Testis (tissue), 3 donors: ENCODE measurements around the gene TMEM201. TPM values are rescaled to one million over a fixed set of nuclear protein-coding genes. Genes with fewer than 3 reads are reported as not detected.

Experiments used
- DNase-seq: peaks from one replicate; pipeline ENCODE4 v3.0.0-alpha.2; 2019
- H3K27ac ChIP-seq, 2 donors: fragments of 200-600 bp; sonication (generic); one replicate each; pipeline ENCODE4 v1.5.1; 2019
- H3K27me3 ChIP-seq: fragments of 200-600 bp; sonication (generic); one replicate; pipeline ENCODE4 v1.5.1; 2019
- H3K36me3 ChIP-seq: fragments of 200-600 bp; sonication (generic); one replicate; pipeline ENCODE4 v1.5.1; 2017; ENCODE audit warnings: low read depth; ENCODE audit errors: missing control alignments
- H3K4me1 ChIP-seq: fragments of 200-600 bp; sonication (generic); one replicate; pipeline ENCODE4 v1.5.1; 2019
- H3K4me3 ChIP-seq, 2 donors: fragments of 200-600 bp; sonication (generic); one replicate each; pipeline ENCODE4 v1.5.1; 2017 to 2019
- H3K9me3 ChIP-seq: fragments of 200-600 bp; sonication (generic); one replicate; pipeline ENCODE4 v1.5.1; 2017
- POLR2A ChIP-seq: fragments of 450-650 bp; IDR thresholded peaks from one replicate; pipeline ENCODE4 v1.6.1; 2017; ENCODE audit warnings: antibody characterized with exemption, mild to moderate bottlenecking, moderate library complexity
- WGBS, 2 donors: methylation state at CpG; one replicate each; pipeline ENCODE4 v1.1.5; 2018; 5-methylcytosine and 5-hydroxymethylcytosine counted together
- intact Hi-C: fragments of 100-400 bp; cut with DNase I; formaldehyde crosslinking; loops from one replicate; pipeline ENCODE4 v1.15.1; 2023; ENCODE audit warnings: low total_unique reads
- polyA plus RNA-seq: library from polyadenylated mRNA; stranded (reverse); fragments of 350-450 nt; fragmentation: Illumina TruSeq; extraction: RNeasy Lipid Tissue Mini Kit (QIAGEN cat#74804); gene quantifications from one replicate; pipeline ENCODE4 v1.2.3, GENCODE V29; 2014; ENCODE audit warnings: low read depth, low replicate concordance; ENCODE audit not compliant: insufficient read depth
- total RNA-seq, 2 donors: library from RNA; depleted of rRNA; stranded (reverse); fragments of >200 nt; gene quantifications; one replicate each; pipeline ENCODE4 v1.2.3, GENCODE V29; 2016
- TF ChIP-seq, protein P1 (sequence below), 3 experiments: fragments of 450-650 bp in 2 of 3; fragments of 200-600 bp in 1 of 3; sonication (generic) in 1 of 3; IDR thresholded peaks; one replicate each; pipeline ENCODE4 v1.5.1; 2016 to 2019; ENCODE audit warnings: antibody characterized with exemption in 3 of 3, mild to moderate bottlenecking in 2 of 3, moderate library complexity in 1 of 3

TMEM201 gene
- total and polyA plus RNA-seq, 3 donors from 2014 or later, result 26.6 to 36.2 (median 35.8) TPM

DNA sequence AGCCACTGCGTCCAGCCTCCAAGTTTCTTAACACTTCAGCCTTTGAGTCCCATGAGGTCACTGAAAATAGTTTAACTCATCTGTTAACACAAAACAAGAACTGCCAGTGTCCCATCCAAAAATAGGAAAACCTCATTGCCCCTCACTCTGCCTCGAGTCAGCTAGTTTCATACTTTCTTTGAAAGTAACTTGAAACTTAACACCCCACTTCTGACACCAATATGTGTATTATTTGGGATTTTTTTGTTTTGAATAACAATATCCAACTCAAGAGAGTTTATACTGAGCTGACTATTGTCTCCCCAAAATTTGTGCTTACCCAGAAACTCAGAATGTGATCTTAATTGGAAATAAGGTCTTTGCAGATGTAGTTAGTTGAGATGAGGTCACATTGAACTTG lies 45.9 kb downstream of the TMEM201 start:
- 83 to 88% methylated on average over 2 of the region's 2 CpGs for WGBS, 2 donors
- DNase-seq, result no peak
- TF ChIP-seq, protein P1, sequence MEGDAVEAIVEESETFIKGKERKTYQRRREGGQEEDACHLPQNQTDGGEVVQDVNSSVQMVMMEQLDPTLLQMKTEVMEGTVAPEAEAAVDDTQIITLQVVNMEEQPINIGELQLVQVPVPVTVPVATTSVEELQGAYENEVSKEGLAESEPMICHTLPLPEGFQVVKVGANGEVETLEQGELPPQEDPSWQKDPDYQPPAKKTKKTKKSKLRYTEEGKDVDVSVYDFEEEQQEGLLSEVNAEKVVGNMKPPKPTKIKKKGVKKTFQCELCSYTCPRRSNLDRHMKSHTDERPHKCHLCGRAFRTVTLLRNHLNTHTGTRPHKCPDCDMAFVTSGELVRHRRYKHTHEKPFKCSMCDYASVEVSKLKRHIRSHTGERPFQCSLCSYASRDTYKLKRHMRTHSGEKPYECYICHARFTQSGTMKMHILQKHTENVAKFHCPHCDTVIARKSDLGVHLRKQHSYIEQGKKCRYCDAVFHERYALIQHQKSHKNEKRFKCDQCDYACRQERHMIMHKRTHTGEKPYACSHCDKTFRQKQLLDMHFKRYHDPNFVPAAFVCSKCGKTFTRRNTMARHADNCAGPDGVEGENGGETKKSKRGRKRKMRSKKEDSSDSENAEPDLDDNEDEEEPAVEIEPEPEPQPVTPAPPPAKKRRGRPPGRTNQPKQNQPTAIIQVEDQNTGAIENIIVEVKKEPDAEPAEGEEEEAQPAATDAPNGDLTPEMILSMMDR (IDR thresholded peaks at IDR 0.05), result no peak
- TF ChIP-seq POLR2A, result no peak
- H3K9me3 ChIP-seq, result no peaks in the 10 kb centered on the region
- no peaks in the 10 kb centered on the region for H3K4me1 ChIP-seq
- intact Hi-C loops, result no loop called here
- no peak overlapping the region for H3K27ac ChIP-seq
- H3K27me3 ChIP-seq, result no peaks in the 10 kb centered on the region
- H3K4me3 ChIP-seq, result no peak overlapping the region
- no peaks in the 10 kb centered on the region for H3K36me3 ChIP-seq

GRCh38 chr1:9639227-9639626 lies 50.5 kb downstream of the TMEM201 start:
- no peak overlapping the region for H3K4me3 ChIP-seq
- DNase-seq, result no peak
- no peaks in the 10 kb centered on the region for H3K9me3 ChIP-seq
- no peaks in the 10 kb centered on the region for H3K36me3 ChIP-seq
- H3K27ac ChIP-seq, result no peak overlapping the region
- H3K27me3 ChIP-seq, result no peaks in the 10 kb centered on the region
- WGBS, 2 donors, result 67 to 79% methylated on average over 6 of the region's 6 CpGs
- H3K4me1 ChIP-seq, result no peaks in the 10 kb centered on the region
- TF ChIP-seq, protein P1 (IDR thresholded peaks at IDR 0.05), result no peak
- TF ChIP-seq POLR2A, result no peak
- intact Hi-C loops, result no loop called here

DNA sequence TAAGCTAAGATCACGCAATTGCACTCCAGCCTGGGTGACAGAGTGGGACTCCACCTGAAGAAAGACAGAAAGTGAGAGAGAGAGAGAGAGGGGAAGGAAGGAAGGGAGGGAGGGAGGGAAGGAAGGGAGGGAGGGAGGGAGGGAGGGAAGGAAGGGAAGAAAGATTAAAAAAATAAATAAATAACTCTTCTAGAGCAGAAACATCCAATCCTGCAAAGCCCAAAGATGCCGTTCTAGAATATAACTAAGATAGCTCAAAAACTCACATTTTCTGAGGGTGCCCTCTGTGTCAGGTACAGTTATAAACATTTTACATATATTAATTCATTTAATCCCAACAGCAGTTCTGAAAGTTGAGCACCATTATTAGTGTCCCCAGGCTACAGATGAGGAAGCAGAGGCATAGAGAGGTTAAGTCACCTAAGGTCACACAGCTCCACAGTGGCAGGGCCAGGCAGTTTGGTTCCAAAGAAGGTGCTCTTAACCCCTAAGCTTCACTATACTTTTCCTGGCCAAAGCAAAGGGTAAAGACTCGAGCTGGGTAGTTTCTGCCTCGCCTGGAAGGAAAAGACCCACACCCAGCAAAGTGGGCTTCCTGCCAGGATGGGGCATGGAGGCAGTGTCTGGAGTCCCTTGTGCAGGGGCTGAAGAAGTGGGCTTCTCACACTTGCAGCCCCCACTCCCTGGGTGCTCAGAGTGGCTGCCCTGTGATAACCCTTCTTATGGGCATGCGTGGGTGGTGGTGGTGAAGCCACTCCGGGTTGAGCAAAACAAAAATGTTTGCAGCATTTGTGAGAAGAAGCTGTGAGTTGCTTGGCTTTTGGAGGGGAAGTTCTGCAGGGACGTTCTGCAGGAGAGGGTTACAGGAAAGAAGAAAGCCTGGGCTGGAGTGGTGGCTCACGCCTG lies 54.9 kb downstream of the TMEM201 start:
- Histone ChIP-seq H3K4me3 (no peak overlapping the region), H3K27ac (no peak overlapping the region), H3K27me3 (no peaks in the 10 kb centered on the region), H3K36me3 (no peaks in the 10 kb centered on the region), H3K4me1 (no peaks in the 10 kb centered on the region), H3K9me3 (no peaks in the 10 kb centered on the region)
- DNase-seq, result no peak
- no peak for TF ChIP-seq POLR2A
- TF ChIP-seq, protein P1 (IDR thresholded peaks at IDR 0.05), result no peak
- WGBS, 2 donors, result 63 to 68% methylated on average over 7 to 8 of the region's 8 CpGs
- intact Hi-C loops, result no loop called here

DNA sequence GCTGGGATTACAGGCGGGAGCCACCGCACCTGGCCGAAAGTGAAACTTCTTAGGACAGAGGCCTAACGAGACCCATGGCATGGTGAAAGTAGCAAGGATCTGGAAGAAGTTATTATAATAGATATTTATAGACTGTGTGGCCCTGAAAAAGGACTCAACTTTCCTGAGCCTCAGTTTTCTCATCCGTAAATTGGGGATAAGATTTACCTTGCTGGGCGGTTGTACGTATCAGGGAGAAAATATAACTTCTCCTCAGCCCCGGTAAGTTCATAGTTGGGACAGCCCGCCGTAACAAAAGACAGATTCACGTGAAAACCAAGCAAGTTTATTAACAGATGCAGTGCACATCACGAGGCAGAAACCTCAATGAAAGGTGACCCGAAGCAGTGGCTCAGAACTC lies 57.3 kb downstream of the TMEM201 start:
- DNase-seq, result no peak
- H3K4me1 ChIP-seq, result no peaks in the 10 kb centered on the region
- no peaks in the 10 kb centered on the region for H3K9me3 ChIP-seq
- intact Hi-C loops, result no loop called here
- WGBS, 2 donors, result 94 to 95% methylated on average over 13 of the region's 13 CpGs
- no peak for TF ChIP-seq POLR2A
- TF ChIP-seq, protein P1 (IDR thresholded peaks at IDR 0.05), result no peak
- no peak overlapping the region for H3K4me3 ChIP-seq
- no peaks in the 10 kb centered on the region for H3K36me3 ChIP-seq
- H3K27ac ChIP-seq, result no peak overlapping the region
- H3K27me3 ChIP-seq, result no peaks in the 10 kb centered on the region

DNA sequence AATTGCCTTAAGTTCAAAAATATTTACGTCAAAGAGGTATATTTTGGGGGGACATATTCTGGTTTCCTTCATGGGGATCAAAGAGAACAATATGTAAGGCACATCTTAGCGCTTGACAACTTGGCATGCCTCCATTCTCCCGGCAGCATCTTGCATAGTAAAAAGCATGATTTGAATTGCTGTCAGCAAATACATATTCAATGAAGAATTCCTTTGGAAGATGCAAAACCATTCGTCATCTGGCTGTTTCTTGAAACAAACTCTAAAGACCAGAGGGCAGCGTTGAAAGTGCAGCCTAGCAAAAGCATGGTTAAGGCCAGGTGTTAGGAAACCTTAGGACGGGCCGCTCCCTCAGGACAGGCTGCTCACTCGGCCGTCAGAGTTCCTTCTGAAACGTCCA lies 59.5 kb downstream of the TMEM201 start:
- 81 to 84% methylated on average over 10 of the region's 10 CpGs for WGBS, 2 donors
- Histone ChIP-seq H3K27me3 (no peaks in the 10 kb centered on the region), H3K9me3 (no peaks in the 10 kb centered on the region), H3K4me3 (no peak overlapping the region), H3K4me1 (peaks cover 5% of the 10 kb centered on the region), H3K27ac (no peak overlapping the region), H3K36me3 (no peaks in the 10 kb centered on the region)
- intact Hi-C loops, result no loop called here
- no peak for DNase-seq
- no peak for TF ChIP-seq POLR2A
- TF ChIP-seq, protein P1 (IDR thresholded peaks at IDR 0.05), result no peak
